Activated CD8-positive, alpha-beta T cell treated with anti-CD3 and anti-CD28 coated beads for 36 hours (primary cell): Measurements from ENCODE around the gene CLMN. TPM values are rescaled to one million over a fixed set of nuclear protein-coding genes. Genes with fewer than 3 reads are reported as not detected.
A peak's percentile ranks its signal among the peaks of the same experiment; 100 is the strongest.

ENCODE experiments used
- ATAC-seq: fragments of 200-7000 bp; cut with Tn5 transposase; one replicate; pipeline ENCODE4 v1.10.0; 2021; ENCODE audit warnings: mild to moderate bottlenecking, moderate library complexity
- CTCF ChIA-PET: fragments of 350-600 bp; sonication (Branson Sonifier 250); formaldehyde crosslinking; loops from one replicate; lab custom pipeline; 2021; ENCODE audit warnings: antibody characterized with exemption; lab: Charles Lee
- POLR2A ChIA-PET: fragments of 350-600 bp; sonication (Branson Sonifier 250); formaldehyde crosslinking; loops from one replicate; lab custom pipeline; 2021; ENCODE audit warnings: antibody characterized with exemption; lab: Charles Lee
- DNase-seq: peaks from one replicate; pipeline ENCODE4 v3.0.0-alpha.2; 2020
- H3K27ac Mint-ChIP-seq: one replicate; pipeline ENCODE4 v1.8.0; 2021; ENCODE audit warnings: mild to moderate bottlenecking, mixed read lengths
- H3K27me3 Mint-ChIP-seq: one replicate; pipeline ENCODE4 v1.8.0; 2021; ENCODE audit warnings: mixed read lengths
- H3K36me3 Mint-ChIP-seq: one replicate; pipeline ENCODE4 v1.8.0; 2021; ENCODE audit warnings: low read depth, mixed read lengths
- H3K4me1 Mint-ChIP-seq: one replicate; pipeline ENCODE4 v1.8.0; 2021; ENCODE audit warnings: low read depth, mixed read lengths
- H3K4me3 Mint-ChIP-seq: one replicate; pipeline ENCODE4 v1.8.0; 2021; ENCODE audit warnings: mild to moderate bottlenecking, moderate library complexity, mixed read lengths
- H3K9me3 Mint-ChIP-seq: one replicate; pipeline ENCODE4 v1.8.0; 2021; ENCODE audit warnings: mixed read lengths
- CTCF ChIP-seq: fragments of 200-600 bp; IDR thresholded peaks from one replicate; pipeline ENCODE4 v1.8.0; 2022; ENCODE audit warnings: antibody characterized with exemption, mild to moderate bottlenecking
- intact Hi-C: fragments of 100-400 bp; cut with micrococcal nuclease; formaldehyde crosslinking; loops from one replicate; pipeline ENCODE4 v1.10.0; 2022
- total RNA-seq, 2 experiments: library from RNA; stranded (reverse); gene quantifications; one replicate each; pipeline ENCODE4 v1.2.3, GENCODE V29; 2021

CLMN gene
- total RNA-seq, 2 experiments from 2014 or later: 0.31 to 0.59 TPM

DNA sequence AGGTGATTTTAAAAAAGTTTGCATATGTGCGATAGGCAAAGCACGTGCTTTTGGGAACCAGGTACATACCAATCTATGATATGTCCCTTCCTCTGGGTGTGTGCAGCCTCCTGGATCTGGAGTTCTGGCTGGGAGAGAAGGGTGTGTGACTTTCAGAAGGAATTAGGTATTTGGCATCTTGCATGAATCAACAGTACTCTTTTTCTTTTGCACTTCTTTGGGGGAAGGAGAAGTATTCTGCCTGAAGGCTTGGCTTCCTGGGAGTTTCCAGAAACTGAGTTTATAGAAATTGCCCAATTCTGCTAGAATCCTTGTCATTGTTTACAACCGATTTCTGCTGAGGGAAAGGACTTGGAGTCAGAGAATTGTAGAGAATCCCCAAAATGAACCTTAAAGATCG is 2.9 kb upstream of the CLMN start:
- intact Hi-C loops: no loop called here
- no peak overlapping the region for H3K27ac Mint-ChIP-seq
- no peak for DNase-seq
- ChIA-PET CTCF (no interaction called here), POLR2A (no interaction called here)
- H3K9me3 Mint-ChIP-seq: no peaks in the 10 kb centered on the region
- no peaks in the 10 kb centered on the region for H3K36me3 Mint-ChIP-seq
- H3K27me3 Mint-ChIP-seq: peaks cover 22% of the 10 kb centered on the region
- no peak overlapping the region for H3K4me3 Mint-ChIP-seq
- H3K4me1 Mint-ChIP-seq: peaks cover 9% of the 10 kb centered on the region
- no peak for TF ChIP-seq CTCF
- no peak for ATAC-seq

- no peak for TF ChIP-seq CTCF
- intact Hi-C loops: no loop called here
- CTCF ChIA-PET: interaction anchor here (1.0 kb wide), 1 partner anchor 40 kb away, joined by 3 read pairs; no protein-coding TSS in a partner anchor
- Mint-ChIP-seq H3K4me3 (no peak overlapping the region), H3K27me3 (peaks cover 25% of the 10 kb centered on the region), H3K4me1 (peaks cover 9% of the 10 kb centered on the region), H3K27ac (no peak overlapping the region), H3K9me3 (no peaks in the 10 kb centered on the region), H3K36me3 (no peaks in the 10 kb centered on the region)
- DNase-seq (no peak), ATAC-seq (no peak)
- POLR2A ChIA-PET: no interaction called here
These were observed 2.2 kb upstream of the CLMN start for GRCh38 chr14:95321693-95322455.

- intact Hi-C loops: no loop called here
- H3K27me3 Mint-ChIP-seq: peaks cover 28% of the 10 kb centered on the region
- no peaks in the 10 kb centered on the region for H3K36me3 Mint-ChIP-seq
- peaks cover 9% of the 10 kb centered on the region for H3K4me1 Mint-ChIP-seq
- ChIA-PET CTCF (interaction anchor here (1.0 kb wide), 1 partner anchor 41 kb away, joined by 3 read pairs; no protein-coding TSS in a partner anchor), POLR2A (no interaction called here)
- no peaks in the 10 kb centered on the region for H3K9me3 Mint-ChIP-seq
- H3K27ac Mint-ChIP-seq: no peak overlapping the region
- ATAC-seq (no peak), DNase-seq (no peak)
- TF ChIP-seq CTCF: no peak
- H3K4me3 Mint-ChIP-seq: no peak overlapping the region
These were observed 1.4 kb upstream of the CLMN start for GRCh38 chr14:95320955-95321600.

DNA sequence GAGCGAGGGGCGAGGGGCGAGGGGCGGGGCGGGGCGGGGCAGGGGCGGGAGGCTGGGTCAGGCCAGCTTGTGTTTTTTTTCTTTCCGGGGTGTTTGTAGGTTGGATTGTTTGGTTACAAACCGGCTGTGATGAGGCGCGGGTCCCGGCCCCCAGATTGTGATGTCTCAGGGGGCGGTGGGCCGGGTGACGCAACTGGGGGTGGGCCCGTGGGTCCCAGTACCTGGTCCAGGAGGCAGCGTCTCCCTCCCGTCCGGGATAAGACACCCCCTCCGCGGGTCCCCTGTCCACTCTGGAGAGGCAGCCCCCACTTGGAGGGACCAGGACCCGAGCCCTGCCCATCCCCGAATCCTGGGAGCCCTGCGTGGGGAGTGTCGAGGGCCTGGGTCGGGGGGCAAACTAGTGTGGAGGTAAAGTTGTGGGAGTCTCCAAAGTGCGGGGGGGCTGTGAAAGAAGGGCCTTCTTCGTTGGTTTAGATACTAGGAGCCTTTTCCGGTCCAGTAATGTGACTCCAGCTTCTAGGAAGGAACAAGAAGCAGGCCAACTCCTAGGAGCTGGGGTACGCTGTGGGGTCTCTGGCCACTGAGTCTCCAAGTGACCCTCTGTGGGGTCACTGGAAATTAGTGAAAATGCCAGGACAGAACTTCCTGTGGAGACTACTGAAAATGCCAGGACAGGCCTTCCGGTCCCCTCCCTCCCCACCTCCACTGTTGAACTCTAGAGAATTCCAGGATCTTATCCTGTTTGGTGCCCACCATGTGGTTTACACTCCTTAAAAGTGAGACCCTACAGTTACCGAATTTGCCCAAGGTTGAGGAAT is 579 bp upstream of the CLMN start:
- Mint-ChIP-seq H3K36me3 (no peaks in the 10 kb centered on the region), H3K27ac (no peak overlapping the region), H3K4me3 (peak overlapping the region; percentile 56), H3K9me3 (no peaks in the 10 kb centered on the region), H3K4me1 (peaks cover 9% of the 10 kb centered on the region), H3K27me3 (peaks cover 28% of the 10 kb centered on the region)
- ChIA-PET POLR2A (no interaction called here), CTCF (no interaction called here)
- ATAC-seq (no peak), DNase-seq (no peak)
- intact Hi-C loops: no loop called here
- TF ChIP-seq CTCF: no peak
